ENCODE results near the gene DERA.

- TF ChIP-seq CTCF (IDR thresholded peaks at IDR 0.05) (peak in 3 of 5 experiments; percentile 21 to 37 (median 24)), EP300 (IDR thresholded peaks at IDR 0.05) (peak in 1 of 2 donors; percentile 78), POLR2A (IDR thresholded peaks at IDR 0.05) (peak; percentile 70 to 81)
Observed at GRCh38 chr12:15910864-15911721, at the start of gene DERA.

Measured in tibial nerve (tissue), 4 donors.